8988T (cell line): ENCODE results near the gene HDAC6.
A peak's percentile ranks its signal among the peaks of the same experiment; 100 is the strongest.
"Not testable (repeated sequence)": the region's sequence is repeated elsewhere in the genome, so short reads cannot be mapped to it uniquely, and the experiment has no call there.

Experiments used
- DNase-seq: peaks from one replicate; pipeline ENCODE4 v3.0.0; 2011

HDAC6 gene

DNA sequence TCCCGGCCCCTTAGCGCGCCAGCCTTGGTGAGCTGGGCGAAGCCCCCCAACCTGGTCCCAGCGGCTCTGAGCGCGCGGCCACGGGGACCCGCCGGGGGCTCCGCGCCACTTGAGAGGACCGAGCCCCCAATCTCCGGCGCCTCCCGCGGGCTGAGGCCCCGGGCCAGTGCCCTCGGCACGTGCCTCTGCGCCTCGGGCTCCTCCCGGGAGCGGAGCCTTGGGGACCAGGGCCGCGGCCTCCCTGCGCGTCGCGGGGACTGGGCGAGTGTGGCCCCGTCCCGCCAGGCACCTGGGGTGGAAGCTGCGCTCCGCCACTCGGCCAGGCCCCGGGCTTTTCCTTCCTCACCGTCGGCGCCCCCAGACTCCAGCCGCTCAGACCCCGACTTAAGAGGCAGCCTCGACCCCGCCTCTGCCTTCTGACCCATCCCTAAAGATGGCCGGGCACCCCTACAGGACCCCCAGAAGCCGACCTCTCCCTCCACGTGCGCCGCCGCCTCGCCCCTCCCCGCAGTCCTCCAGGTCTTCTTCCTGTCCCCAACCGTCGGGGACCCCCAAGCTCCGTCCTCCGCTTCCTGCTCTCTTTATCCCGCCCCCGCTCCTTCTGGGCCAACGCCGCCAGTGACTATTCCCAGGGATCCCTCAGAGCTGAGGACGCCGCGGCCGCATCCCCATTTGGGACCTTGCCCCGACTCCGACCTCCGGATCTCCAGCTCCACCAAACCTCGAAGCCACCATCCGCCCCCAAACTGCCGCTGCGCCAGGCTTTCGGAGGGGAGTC lies 25.2 kb downstream of the HDAC6 start:
- no peak for DNase-seq

GRCh38 chrX:48827654-48827968 lies 25.7 kb downstream of the HDAC6 start:
- DNase-seq = no peak

- no peak for DNase-seq
Observed at GRCh38 chrX:48829016-48829735, 27.3 kb downstream of the HDAC6 start.

DNA sequence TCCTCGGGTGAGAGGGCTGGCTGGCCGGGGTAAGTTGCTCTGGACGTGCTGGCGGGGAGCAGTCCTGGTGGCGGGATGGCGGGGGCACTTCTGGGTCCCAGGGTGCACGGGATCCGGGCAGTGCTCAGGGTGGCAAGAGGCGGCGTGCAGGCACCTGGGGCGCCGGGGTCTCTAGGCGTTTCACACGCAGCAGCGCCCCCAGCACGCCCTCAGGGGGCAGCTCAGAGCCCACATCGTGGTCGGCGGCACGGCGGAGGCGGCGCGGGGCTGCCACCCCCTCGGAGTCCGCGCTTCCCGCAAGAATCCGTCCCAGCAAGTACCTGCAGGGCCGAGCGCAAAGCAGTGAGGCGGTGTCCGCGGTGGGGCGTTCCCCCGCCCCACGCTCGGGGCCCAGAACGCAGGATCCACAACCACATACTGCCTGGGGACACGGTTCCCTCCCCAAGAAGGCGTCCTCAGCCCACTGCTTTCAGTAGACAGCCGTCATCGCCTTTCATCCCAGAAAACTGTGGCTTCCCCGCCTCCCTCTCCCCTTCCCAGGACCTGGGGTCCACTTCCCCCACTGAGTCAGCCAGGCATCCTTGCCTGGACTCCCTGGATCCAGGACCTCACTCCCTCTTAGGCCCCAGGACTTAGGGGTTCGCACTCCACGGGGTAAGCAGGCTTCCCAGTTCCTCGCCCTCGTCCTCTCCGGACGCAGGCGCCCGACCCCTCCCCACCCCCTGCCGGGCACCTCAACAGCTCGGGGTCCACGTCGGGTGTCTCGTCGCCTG lies 29.5 kb downstream of the HDAC6 start:
- no peak for DNase-seq

DNA sequence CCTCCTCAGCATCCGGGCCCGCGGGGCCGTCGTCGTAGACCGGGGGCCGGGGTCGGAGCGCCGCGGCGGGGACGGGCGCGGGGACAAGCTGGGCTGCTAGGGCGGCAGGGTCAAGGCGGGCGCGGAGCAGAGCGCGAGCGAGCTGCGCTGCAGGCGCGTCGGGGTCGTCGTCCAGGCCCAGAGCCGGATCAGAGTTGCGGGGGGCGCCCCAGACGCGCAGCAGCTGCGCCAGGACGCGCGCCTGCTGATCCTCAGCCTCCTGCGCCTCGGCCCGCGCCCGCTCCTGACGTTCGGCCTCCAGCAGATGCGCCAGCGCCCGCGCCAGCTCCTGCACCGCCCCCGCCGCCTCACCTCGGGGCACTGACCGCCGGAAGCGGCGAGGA lies 30.0 kb downstream of the HDAC6 start:
- DNase-seq = no peak

DNA sequence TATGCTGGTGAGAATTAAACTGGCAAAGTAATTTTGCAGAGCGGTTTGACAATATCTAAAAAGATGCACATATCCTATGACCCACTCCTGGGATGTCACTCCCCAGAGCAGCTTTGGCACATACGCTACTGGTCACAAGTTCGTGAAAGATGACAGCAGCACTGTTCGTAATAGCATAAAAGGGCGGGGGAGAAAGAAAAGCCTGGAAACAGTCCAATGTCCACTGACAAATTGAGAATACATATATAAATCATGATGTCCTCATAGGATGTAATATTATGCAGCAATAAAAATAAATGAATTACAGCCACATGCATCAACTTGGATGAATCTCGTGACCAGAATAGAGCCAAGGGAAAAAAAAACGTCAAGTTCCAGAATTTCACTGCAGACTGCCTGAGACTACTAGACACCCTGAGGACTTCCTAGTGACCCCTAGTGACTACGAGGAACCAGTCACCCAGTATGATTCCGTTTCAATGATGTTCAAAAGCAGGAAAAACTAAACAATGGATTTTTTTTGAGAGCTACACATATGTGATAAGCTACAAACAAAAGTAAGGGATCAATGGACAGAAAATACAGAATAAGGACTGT lies 31.8 kb downstream of the HDAC6 start:
- DNase-seq = no peak

- DNase-seq = no peak
Observed at GRCh38 chrX:48834383-48834709, 32.5 kb downstream of the HDAC6 start.

DNA sequence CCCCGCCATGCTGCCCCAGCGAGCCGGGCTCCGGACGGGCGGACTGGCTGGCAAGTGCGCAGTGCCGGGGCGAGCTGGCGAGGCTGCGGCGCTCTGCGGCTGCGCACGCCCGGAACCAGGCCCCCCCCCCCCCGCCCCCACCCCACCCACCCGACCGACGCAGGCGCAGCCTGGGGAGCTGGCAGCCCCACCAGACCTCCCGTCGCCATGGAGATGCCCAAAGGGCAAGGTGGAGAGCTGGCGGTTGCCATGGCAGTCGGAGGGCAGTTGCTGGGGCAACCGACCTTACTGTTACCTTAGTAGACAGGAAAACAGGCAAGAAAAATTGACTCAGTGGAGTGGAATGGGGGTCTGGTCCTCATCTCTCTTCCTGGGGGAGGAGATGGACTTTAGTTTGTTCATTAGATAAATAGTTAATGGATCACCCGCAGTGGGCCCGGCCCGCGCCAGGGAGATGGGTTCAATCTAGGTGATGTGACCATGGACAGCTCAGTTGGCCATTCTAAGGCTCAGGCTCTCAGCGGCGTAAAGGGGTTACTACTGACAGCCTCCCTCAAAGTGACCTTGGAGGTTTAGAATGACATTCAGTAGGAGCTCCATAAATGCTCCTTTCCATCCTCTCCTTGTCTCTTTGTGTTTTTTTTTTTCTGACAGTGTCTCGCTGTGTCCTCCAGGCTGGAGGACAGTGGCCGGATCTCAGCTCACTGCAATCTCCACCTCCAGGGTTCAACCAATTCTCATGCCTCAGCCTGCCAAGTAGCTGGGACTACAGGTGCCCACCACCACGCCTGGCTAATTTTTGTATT lies 33.9 kb downstream of the HDAC6 start, which contains the start of gene PCSK1N:
Gene PCSK1N, minus strand, starts transcription at position 87 of the 806 bp plus-strand sequence. Its CDS starts 78 bp downstream, at position 9.
- DNase-seq = peak; percentile 87

- DNase-seq = no peak
Observed at GRCh38 chrX:48839686-48840085, 37.8 kb downstream of the HDAC6 start.

DNA sequence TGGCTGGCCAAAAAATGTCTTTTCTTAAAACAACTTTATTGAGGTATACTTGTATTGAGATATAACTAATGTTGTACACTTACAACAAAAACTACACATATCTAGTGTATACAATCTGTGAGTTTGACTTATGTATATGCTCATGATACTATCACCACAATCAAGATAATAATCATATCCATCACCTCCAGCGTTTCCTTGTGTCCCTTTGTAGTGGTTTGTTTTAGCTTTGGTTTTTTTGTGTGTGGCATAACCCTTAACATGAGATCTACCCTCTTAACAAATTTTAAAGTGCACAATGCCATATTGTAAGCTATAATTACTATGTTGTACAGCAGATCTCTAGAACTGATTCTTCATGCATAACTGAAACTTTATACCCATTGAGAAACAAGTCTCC lies 47.0 kb downstream of the HDAC6 start:
- DNase-seq = no peak

GRCh38 chrX:48852857-48853256 lies 51.0 kb downstream of the HDAC6 start:
- DNase-seq = no peak

GRCh38 chrX:48853494-48853893 lies 51.6 kb downstream of the HDAC6 start:
- not testable (repeated sequence) for DNase-seq

- DNase-seq = not testable (repeated sequence)
Observed at GRCh38 chrX:48854121-48854804, 52.4 kb downstream of the HDAC6 start.

- DNase-seq = no peak
Observed at GRCh38 chrX:48854898-48855297, 53.0 kb downstream of the HDAC6 start.

- DNase-seq = no peak
Observed at GRCh38 chrX:48864210-48864609, 62.3 kb downstream of the HDAC6 start.

GRCh38 chrX:48872017-48872416 lies 70.2 kb downstream of the HDAC6 start:
- DNase-seq = not testable (repeated sequence)
